ENCODE data around the gene MEIS3.

DNA sequence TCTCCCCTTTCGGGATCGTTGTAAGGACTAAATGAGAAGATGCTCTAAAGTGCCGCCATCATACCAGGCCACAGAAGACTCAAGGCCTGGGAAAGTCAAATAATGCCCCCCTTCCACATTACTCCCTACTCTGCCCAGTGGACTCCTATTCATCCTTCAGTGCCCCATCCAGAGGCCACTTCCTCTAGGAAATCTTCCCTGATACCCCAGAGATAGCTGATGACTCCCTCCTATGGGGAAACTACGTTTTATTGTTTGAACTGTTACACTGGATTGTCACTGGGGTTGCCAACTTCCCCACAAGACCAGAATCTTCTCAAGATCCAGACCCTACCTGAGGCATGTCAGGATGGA is 14.2 kb downstream of the MEIS3 start:
- TF ChIP-seq CBX5 (IDR thresholded peaks at IDR 0.05; ENCODE audit: low read depth): no peak
- TF ChIP-seq RFX5 (IDR thresholded peaks at IDR 0.05; ENCODE audit: low read depth, low read length): no peak
- TF ChIP-seq, protein P1, sequence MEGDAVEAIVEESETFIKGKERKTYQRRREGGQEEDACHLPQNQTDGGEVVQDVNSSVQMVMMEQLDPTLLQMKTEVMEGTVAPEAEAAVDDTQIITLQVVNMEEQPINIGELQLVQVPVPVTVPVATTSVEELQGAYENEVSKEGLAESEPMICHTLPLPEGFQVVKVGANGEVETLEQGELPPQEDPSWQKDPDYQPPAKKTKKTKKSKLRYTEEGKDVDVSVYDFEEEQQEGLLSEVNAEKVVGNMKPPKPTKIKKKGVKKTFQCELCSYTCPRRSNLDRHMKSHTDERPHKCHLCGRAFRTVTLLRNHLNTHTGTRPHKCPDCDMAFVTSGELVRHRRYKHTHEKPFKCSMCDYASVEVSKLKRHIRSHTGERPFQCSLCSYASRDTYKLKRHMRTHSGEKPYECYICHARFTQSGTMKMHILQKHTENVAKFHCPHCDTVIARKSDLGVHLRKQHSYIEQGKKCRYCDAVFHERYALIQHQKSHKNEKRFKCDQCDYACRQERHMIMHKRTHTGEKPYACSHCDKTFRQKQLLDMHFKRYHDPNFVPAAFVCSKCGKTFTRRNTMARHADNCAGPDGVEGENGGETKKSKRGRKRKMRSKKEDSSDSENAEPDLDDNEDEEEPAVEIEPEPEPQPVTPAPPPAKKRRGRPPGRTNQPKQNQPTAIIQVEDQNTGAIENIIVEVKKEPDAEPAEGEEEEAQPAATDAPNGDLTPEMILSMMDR (IDR thresholded peaks at IDR 0.05 in 2 of 3, conservative IDR thresholded peaks at IDR 0.05 in 1 of 3; ENCODE audit: control insufficient read depth in 2 of 3, extremely low read depth in 1 of 3, insufficient read depth in 1 of 3, low read depth in 3 of 3, low read length in 3 of 3): no peak
- no peak for TF ChIP-seq HDAC6 (IDR thresholded peaks at IDR 0.05; ENCODE audit: unreplicated experiment)
- TF ChIP-seq EED (IDR thresholded peaks at IDR 0.05; ENCODE audit: low read depth): no peak
- no peak for TF ChIP-seq TCF12 (IDR thresholded peaks at IDR 0.05; ENCODE audit: low read depth, low read length)
- no peak for TF ChIP-seq POLR2A (IDR thresholded peaks at IDR 0.05; ENCODE audit: low read depth, low read length)
- TF ChIP-seq DPF2 (IDR thresholded peaks at IDR 0.05): no peak
